Panc1 (cell line): Measurements from ENCODE around the gene G6PC2.

Experiments used
- CTCF ChIP-seq: fragments of 450-650 bp; IDR thresholded peaks from 2 replicates; pipeline ENCODE4 v1.5.1; 2017; ENCODE audit warnings: mild to moderate bottlenecking
- POLR2AphosphoS5 ChIP-seq: IDR thresholded peaks from 2 replicates; pipeline ENCODE4 v1.6.1; 2012; ENCODE audit warnings: mild to moderate bottlenecking, low read depth, low read length, moderate library complexity
- REST ChIP-seq, 2 experiments: IDR thresholded peaks; 2 replicates each; pipeline ENCODE4 v1.6.1; 2011 to 2012; ENCODE audit warnings: low read depth in 2 of 2, control low read depth in 1 of 2, low read length in 1 of 2, mild to moderate bottlenecking in 1 of 2, moderate library complexity in 1 of 2; ENCODE audit not compliant: insufficient read depth in 1 of 2
- SIN3A ChIP-seq: IDR thresholded peaks from 2 replicates; pipeline ENCODE4 v1.6.1; 2012; ENCODE audit warnings: low read depth, mild to moderate bottlenecking, low read length, moderate library complexity, borderline replicate concordance; ENCODE audit not compliant: insufficient read depth

GRCh38 chr2:168945508-168945907 lies 44.4 kb downstream of the G6PC2 start:
- TF ChIP-seq CTCF (no peak), SIN3A (no peak), REST (IDR thresholded peaks at IDR 0.05; ENCODE audit: insufficient read depth in 1 of 2, low read depth in 2 of 2, low read length in 1 of 2) (no peak), POLR2AphosphoS5 (no peak)
